Measurements from ENCODE around the gene MYO1D.

MYO1D gene

GRCh38 chr17:32786169-32786568 lies 90.8 kb downstream of the MYO1D start:
- no peak for FAIRE-seq
- no peak for DNase-seq (ENCODE audit: insufficient read length, low spot score)

GRCh38 chr17:32784113-32784512 lies 92.8 kb downstream of the MYO1D start:
- no peak for FAIRE-seq
- no peak for DNase-seq (ENCODE audit: insufficient read length, low spot score)

- DNase-seq (ENCODE audit: insufficient read length, low spot score): peak; percentile 67
- FAIRE-seq: no peak
These were observed 93.3 kb downstream of the MYO1D start for GRCh38 chr17:32783602-32784001.

- DNase-seq (ENCODE audit: insufficient read length, low spot score) (no peak), FAIRE-seq (no peak)
These were observed 96.2 kb downstream of the MYO1D start for GRCh38 chr17:32780721-32781120.

- no peak for FAIRE-seq
- DNase-seq (ENCODE audit: insufficient read length, low spot score): no peak
These were observed 99.0 kb downstream of the MYO1D start for GRCh38 chr17:32777922-32778321.

GRCh38 chr17:32777436-32777835 lies 99.5 kb downstream of the MYO1D start:
- DNase-seq (ENCODE audit: insufficient read length, low spot score) (no peak), FAIRE-seq (no peak)

- FAIRE-seq: no peak
- no peak for DNase-seq (ENCODE audit: insufficient read length, low spot score)
These were observed 102.2 kb downstream of the MYO1D start for GRCh38 chr17:32774695-32775084.

- DNase-seq (ENCODE audit: insufficient read length, low spot score) (no peak), FAIRE-seq (no peak)
These were observed 102.8 kb downstream of the MYO1D start for GRCh38 chr17:32773856-32774694.

GRCh38 chr17:32772453-32773025 lies 104.4 kb downstream of the MYO1D start:
- FAIRE-seq: no peak

GRCh38 chr17:32771396-32771795 lies 105.5 kb downstream of the MYO1D start:
- FAIRE-seq (no peak), DNase-seq (ENCODE audit: insufficient read length, low spot score) (no peak)

More at GRCh38 chr17:32772453-32773025, 104.4 kb downstream of the MYO1D start:
- DNase-seq (ENCODE audit: insufficient read length, low spot score): no peak

- FAIRE-seq: no peak
- DNase-seq (ENCODE audit: insufficient read length, low spot score): peak; percentile 13
These were observed 107.1 kb downstream of the MYO1D start for GRCh38 chr17:32769846-32770245.

GRCh38 chr17:32763855-32764439 lies 113.0 kb downstream of the MYO1D start:
- FAIRE-seq (no peak), DNase-seq (ENCODE audit: insufficient read length, low spot score) (no peak)

- DNase-seq (ENCODE audit: insufficient read length, low spot score) (no peak), FAIRE-seq (no peak)
These were observed 117.4 kb downstream of the MYO1D start for GRCh38 chr17:32759476-32759875.

- no peak for DNase-seq (ENCODE audit: insufficient read length, low spot score)
- FAIRE-seq: no peak
These were observed 119.0 kb downstream of the MYO1D start for GRCh38 chr17:32757963-32758362.

- DNase-seq (ENCODE audit: insufficient read length, low spot score) (no peak), FAIRE-seq (no peak)
These were observed 120.2 kb downstream of the MYO1D start for GRCh38 chr17:32756696-32757095.

GRCh38 chr17:32755045-32755805 lies 121.7 kb downstream of the MYO1D start:
- FAIRE-seq (peak; percentile 44), DNase-seq (ENCODE audit: insufficient read length, low spot score) (peak; percentile 55)

- no peak for DNase-seq (ENCODE audit: insufficient read length, low spot score)
- FAIRE-seq: no peak
These were observed 124.0 kb downstream of the MYO1D start for GRCh38 chr17:32752934-32753333.

GRCh38 chr17:32747856-32748255 lies 129.1 kb downstream of the MYO1D start:
- FAIRE-seq: no peak
- DNase-seq (ENCODE audit: insufficient read length, low spot score): no peak

GRCh38 chr17:32746698-32747097 lies 130.2 kb downstream of the MYO1D start:
- DNase-seq (ENCODE audit: insufficient read length, low spot score): no peak
- no peak for FAIRE-seq

- FAIRE-seq (no peak), DNase-seq (ENCODE audit: insufficient read length, low spot score) (no peak)
These were observed 130.6 kb downstream of the MYO1D start for GRCh38 chr17:32746280-32746679.

Measured in HTR-8/SVneo (cell line).